ENCODE measurements around the gene DMAP1. TPM values are rescaled to one million over a fixed set of nuclear protein-coding genes. Genes with fewer than 3 reads are reported as not detected.

Gene DMAP1
- total and polyA plus RNA-seq, 2 of the 8 experiments (the other 6 are each of a cell fraction or from before 2014, with no cell fraction given): 36.4 to 42.4 TPM

DNA sequence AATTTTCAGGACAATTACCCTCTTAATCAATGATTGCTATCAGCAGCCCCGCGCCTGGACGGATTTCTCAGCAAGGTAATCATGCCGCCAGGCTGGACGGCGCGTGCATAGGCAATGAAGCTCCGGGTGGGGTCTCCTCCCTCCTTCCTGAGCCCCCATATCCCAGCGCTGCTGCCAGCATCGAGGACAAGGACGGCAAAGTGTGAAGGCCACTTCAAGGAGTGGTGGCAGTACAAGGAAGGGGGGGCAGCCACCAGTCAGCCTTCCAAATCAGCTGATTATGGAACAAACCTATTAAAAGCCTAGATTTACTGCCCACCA, 51.1 kb downstream of the DMAP1 start:
- FAIRE-seq (no peak), DNase-seq (ENCODE audit: low read depth in 1 of 2, low spot score in 2 of 2) (no peak)
- Histone ChIP-seq H2AFZ (ENCODE audit: low read length) (no peak overlapping the region), H3K9me3 (ENCODE audit: insufficient read depth in 2 of 2, low read depth in 1 of 2, low read length in 1 of 2) (no peaks in the 10 kb centered on the region), H4K5ac (ENCODE audit: insufficient read length, low read depth, low read length) (no peak overlapping the region), H3K79me1 (ENCODE audit: low read depth, low read length) (no peaks in the 10 kb centered on the region; the same call in none of the 2 replicates), H3K27me3 (replicated peaks in 1 of 4; ENCODE audit: control insufficient read depth in 3 of 4, extremely low read depth in 1 of 4, insufficient read depth in 3 of 4, low read length in 3 of 4) (no peaks in the 10 kb centered on the region), H3K4me3 (ENCODE audit: extremely low read depth in 1 of 4, insufficient read depth in 2 of 4, low read depth in 3 of 4, low read length in 4 of 4) (no peak overlapping the region), H2BK20ac (ENCODE audit: low read length) (no peak overlapping the region), H3K4ac (replicated peaks; ENCODE audit: insufficient read length, low read depth, low read length) (no peak overlapping the region), H4K8ac (ENCODE audit: extremely low read depth, insufficient read depth, low read length) (no peak overlapping the region), H4K20me1 (replicated peaks in 1 of 2; ENCODE audit: control insufficient read depth in 1 of 2, insufficient read depth in 2 of 2, low read length in 2 of 2) (peaks cover 2 to 3% of the 10 kb centered on the region in 2 experiments), H3K4me2 (ENCODE audit: insufficient read depth in 1 of 2, low read depth in 2 of 2, low read length in 2 of 2) (no peak overlapping the region), H3K23me2 (ENCODE audit: low read depth, low read length) (no peaks in the 10 kb centered on the region), H2BK5ac (ENCODE audit: low read depth, low read length) (no peak overlapping the region), H3K27ac (ENCODE audit: low read depth, low read length) (no peak overlapping the region), H3K79me2 (ENCODE audit: control insufficient read depth in 1 of 2, insufficient read depth in 2 of 2, low read length in 2 of 2) (no peaks in the 10 kb centered on the region), H3K9ac (replicated peaks in 1 of 4; ENCODE audit: extremely low read depth in 1 of 4, low read depth in 3 of 4, low read length in 3 of 4) (no peak overlapping the region), H3K23ac (ENCODE audit: insufficient read length) (no peak overlapping the region), H3K4me1 (replicated peaks in 1 of 4; ENCODE audit: control insufficient read depth in 3 of 4, insufficient read depth in 4 of 4, low read length in 3 of 4) (peaks cover 1 to 13% (median 7%) of the 10 kb centered on the region in 4 experiments; a peak in 5 of 7 replicates), H2AK5ac (ENCODE audit: low read depth, low read length) (no peak overlapping the region), H3K14ac (ENCODE audit: insufficient read length) (no peak overlapping the region), H2BK15ac (ENCODE audit: low read length) (no peak overlapping the region), H4K91ac (replicated peaks; ENCODE audit: insufficient read length, low read length) (no peak overlapping the region), H3K36me3 (ENCODE audit: control insufficient read depth in 2 of 4, insufficient read depth in 4 of 4, low read length in 3 of 4) (no peaks in the 10 kb centered on the region), H2BK120ac (replicated peaks; ENCODE audit: low read depth, low read length) (no peak overlapping the region), H3K18ac (ENCODE audit: extremely low read depth, low read length) (no peak overlapping the region), H3K56ac (replicated peaks; ENCODE audit: insufficient read length, low read depth, low read length) (no peak overlapping the region), H2BK12ac (ENCODE audit: low read depth, low read length) (no peak overlapping the region)
- no peak for TF ChIP-seq CREB1 (IDR thresholded peaks at IDR 0.05)
- no peak for TF ChIP-seq POLR2A (IDR thresholded peaks at IDR 0.05; ENCODE audit: control extremely low read depth in 1 of 2, low read depth in 2 of 2, low read length in 2 of 2)
- no peak for TF ChIP-seq TAF1 (IDR thresholded peaks at IDR 0.05; ENCODE audit: low read depth, low read length)
- TF ChIP-seq TEAD4 (IDR thresholded peaks at IDR 0.05; ENCODE audit: low read depth, low read length): no peak
- 93% methylated on average over 11 of the region's 11 CpGs; no CpG with 5 or more reads in 1 of the 2 experiments for WGBS, 2 experiments (ENCODE audit: extremely low coverage in 1 of 2, insufficient coverage in 1 of 2, insufficient read length in 1 of 2, insufficient replicate concordance in 2 of 2, low coverage in 1 of 2, low lambda C conversion rate in 2 of 2, missing lambda C conversion rate in 1 of 2)
- ChIA-PET CTCF (ENCODE audit: partially characterized antibody) (interaction anchor here (0.6 to 7.9 kb wide), 7 partner anchors 9 to 49 kb away, joined by 3 to 33 read pairs (median 4); no protein-coding TSS in a partner anchor), POLR2A (ENCODE audit: partially characterized antibody) (interaction anchor here (1.1 kb wide), 1 partner anchor 11 kb away, joined by 3 read pairs; no protein-coding TSS in a partner anchor)

All from H1 (cell line).